Measurements from ENCODE around the gene ADRM1. TPM values are rescaled to one million over a fixed set of nuclear protein-coding genes. Genes with fewer than 3 reads are reported as not detected.

The ADRM1 gene
- total RNA-seq, 1 donor from 2014 or later, result 97.9 TPM

- Mint-ChIP-seq H3K27me3 (no peaks in the 10 kb centered on the region), H3K4me3 (no peak overlapping the region), H3K36me3 (ENCODE audit: low read depth) (peaks cover 69% of the 10 kb centered on the region), H3K27ac (no peak overlapping the region), H3K4me1 (peaks cover 9% of the 10 kb centered on the region), H3K9me3 (no peaks in the 10 kb centered on the region)
- no peak for DNase-seq
- intact Hi-C loops (cut with micrococcal nuclease), result no loop called here
- no peak for ATAC-seq (ENCODE audit: low read depth)
- POLR2A ChIA-PET, result no interaction called here
- CTCF ChIA-PET, result no interaction called here
- TF ChIP-seq CTCF (IDR thresholded peaks at IDR 0.05), result no peak
Observed at GRCh38 chr20:62287129-62287528, 15.7 kb upstream of the ADRM1 start.

DNA sequence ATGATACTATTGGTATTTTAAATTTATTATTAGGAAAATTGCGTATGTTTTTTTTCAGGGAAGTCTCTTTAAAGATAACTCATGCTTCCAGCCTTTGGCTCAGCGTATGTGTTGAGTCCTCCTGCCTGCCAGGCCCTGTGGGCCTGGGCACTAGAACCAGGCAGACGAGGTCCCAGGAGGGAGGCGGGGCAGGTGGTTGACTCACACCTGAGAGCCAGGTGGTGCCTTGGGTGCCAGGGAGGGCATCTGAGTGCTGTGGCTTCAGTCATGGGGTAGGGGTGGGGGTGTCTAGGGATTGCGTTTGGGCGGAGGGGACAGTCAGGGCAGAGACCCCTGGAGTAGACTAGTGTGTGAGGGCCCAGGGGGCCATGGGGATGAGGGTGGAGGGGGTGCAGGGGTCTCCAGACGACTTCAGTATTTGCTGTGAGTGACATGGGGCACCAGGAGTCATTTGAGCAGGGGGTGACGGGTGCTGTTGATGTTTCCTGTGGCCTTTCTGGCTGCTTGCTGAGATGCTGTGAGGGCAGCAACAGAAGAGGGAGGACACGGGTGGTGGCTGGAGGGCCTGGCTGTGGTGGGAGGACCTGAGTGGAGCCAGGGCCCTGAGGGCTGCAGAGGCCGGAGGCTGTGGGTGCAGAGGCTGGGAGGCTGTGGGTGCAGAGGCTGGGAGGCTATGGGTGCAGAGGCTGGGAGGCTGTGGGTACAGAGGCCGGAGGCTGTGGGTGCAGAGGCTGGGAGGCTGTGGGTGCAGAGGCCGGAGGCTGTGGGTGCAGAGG is 14.8 kb upstream of the ADRM1 start:
- TF ChIP-seq CTCF (IDR thresholded peaks at IDR 0.05), result no peak
- CTCF ChIA-PET, result no interaction called here
- peaks cover 15% of the 10 kb centered on the region for H3K4me1 Mint-ChIP-seq
- DNase-seq (no peak), ATAC-seq (ENCODE audit: low read depth) (no peak)
- no peak overlapping the region for H3K27ac Mint-ChIP-seq
- no peaks in the 10 kb centered on the region for H3K27me3 Mint-ChIP-seq
- peaks cover 67% of the 10 kb centered on the region for H3K36me3 Mint-ChIP-seq (ENCODE audit: low read depth)
- H3K4me3 Mint-ChIP-seq, result no peak overlapping the region
- intact Hi-C loops (cut with micrococcal nuclease), result no loop called here
- POLR2A ChIA-PET, result no interaction called here
- no peaks in the 10 kb centered on the region for H3K9me3 Mint-ChIP-seq

GRCh38 chr20:62288535-62289105 is 14.2 kb upstream of the ADRM1 start:
- Mint-ChIP-seq H3K4me3 (no peak overlapping the region), H3K27ac (no peak overlapping the region)

DNA sequence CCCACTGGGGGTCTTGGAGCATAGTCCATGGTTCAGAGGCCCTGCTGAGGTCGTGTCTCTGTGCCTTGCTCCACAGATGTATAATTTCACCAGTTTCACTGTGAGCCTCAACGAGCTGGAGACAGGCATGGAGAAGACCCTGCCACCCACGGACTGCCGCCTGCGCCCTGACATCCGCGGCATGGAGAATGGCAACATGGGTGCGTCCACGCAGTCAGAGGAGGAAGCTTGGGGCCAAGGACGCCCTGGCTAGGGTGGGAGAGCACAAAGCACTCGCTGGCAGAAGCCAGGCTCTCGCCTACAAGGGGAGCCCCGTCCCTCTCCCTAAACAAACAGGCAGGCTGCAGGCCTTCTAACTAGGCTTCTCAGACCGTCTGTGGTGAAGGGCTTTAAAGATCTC is 13.7 kb upstream of the ADRM1 start:
- intact Hi-C loops (cut with micrococcal nuclease), result no loop called here
- Mint-ChIP-seq H3K4me1 (peaks cover 27% of the 10 kb centered on the region), H3K36me3 (ENCODE audit: low read depth) (peaks cover 64% of the 10 kb centered on the region), H3K27ac (no peak overlapping the region), H3K4me3 (no peak overlapping the region), H3K9me3 (no peaks in the 10 kb centered on the region), H3K27me3 (no peaks in the 10 kb centered on the region)
- POLR2A ChIA-PET, result no interaction called here
- ATAC-seq (ENCODE audit: low read depth) (no peak), DNase-seq (no peak)
- no peak for TF ChIP-seq CTCF (IDR thresholded peaks at IDR 0.05)
- CTCF ChIA-PET, result no interaction called here

More at GRCh38 chr20:62288535-62289105, 14.2 kb upstream of the ADRM1 start:
- H3K4me1 Mint-ChIP-seq, result peaks cover 22% of the 10 kb centered on the region
- ChIA-PET CTCF (no interaction called here), POLR2A (no interaction called here)
- intact Hi-C loops (cut with micrococcal nuclease), result no loop called here
- H3K27me3 Mint-ChIP-seq, result no peaks in the 10 kb centered on the region
- DNase-seq (no peak), ATAC-seq (ENCODE audit: low read depth) (no peak)
- no peak for TF ChIP-seq CTCF (IDR thresholded peaks at IDR 0.05)
- H3K9me3 Mint-ChIP-seq, result no peaks in the 10 kb centered on the region
- peaks cover 64% of the 10 kb centered on the region for H3K36me3 Mint-ChIP-seq (ENCODE audit: low read depth)

- TF ChIP-seq CTCF (IDR thresholded peaks at IDR 0.05), result no peak
- ChIA-PET POLR2A (interaction anchor here (0.6 kb wide), 1 partner anchor 55 kb away, joined by 6 read pairs; no protein-coding TSS in a partner anchor), CTCF (no interaction called here)
- intact Hi-C loops (cut with micrococcal nuclease), result no loop called here
- Mint-ChIP-seq H3K4me3 (no peak overlapping the region), H3K27ac (no peak overlapping the region), H3K27me3 (no peaks in the 10 kb centered on the region), H3K4me1 (peaks cover 31% of the 10 kb centered on the region), H3K36me3 (ENCODE audit: low read depth) (peaks cover 64% of the 10 kb centered on the region), H3K9me3 (no peaks in the 10 kb centered on the region)
- DNase-seq (no peak), ATAC-seq (ENCODE audit: low read depth) (no peak)
Observed at GRCh38 chr20:62289898-62290297, 12.9 kb upstream of the ADRM1 start.

Data from activated B cell treated with CpG ODN at 0.5 μM for 24 hours (primary cell).